Cerebellar nuclear complex (tissue), 1 donor: ENCODE data around the gene WNT7B.

Experiments used
- DNase-seq, 2 experiments: peaks; one replicate each; lab custom pipeline; 2025; lab: John Stamatoyannopoulos, UW

The WNT7B gene

DNA sequence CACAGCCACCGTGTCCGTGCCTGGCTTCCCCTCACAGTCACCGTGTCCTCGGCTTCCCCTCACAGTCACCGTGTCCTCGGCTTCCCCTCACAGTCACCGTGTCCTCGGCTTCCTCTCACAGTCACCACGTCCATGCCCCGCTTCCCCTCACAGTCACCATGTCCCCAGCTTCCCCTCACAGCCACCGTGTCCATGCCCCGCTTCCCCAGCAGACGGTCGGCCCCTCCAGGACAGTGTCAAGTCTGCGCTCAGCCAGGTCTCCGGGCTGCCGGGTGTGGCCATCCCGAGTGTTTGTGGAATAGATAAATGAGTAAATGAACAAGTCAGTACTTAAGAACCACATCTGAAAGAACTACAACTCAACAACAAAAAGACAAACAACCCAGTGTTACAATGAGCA is 23.8 kb downstream of the WNT7B start:
- no peak for DNase-seq

DNA sequence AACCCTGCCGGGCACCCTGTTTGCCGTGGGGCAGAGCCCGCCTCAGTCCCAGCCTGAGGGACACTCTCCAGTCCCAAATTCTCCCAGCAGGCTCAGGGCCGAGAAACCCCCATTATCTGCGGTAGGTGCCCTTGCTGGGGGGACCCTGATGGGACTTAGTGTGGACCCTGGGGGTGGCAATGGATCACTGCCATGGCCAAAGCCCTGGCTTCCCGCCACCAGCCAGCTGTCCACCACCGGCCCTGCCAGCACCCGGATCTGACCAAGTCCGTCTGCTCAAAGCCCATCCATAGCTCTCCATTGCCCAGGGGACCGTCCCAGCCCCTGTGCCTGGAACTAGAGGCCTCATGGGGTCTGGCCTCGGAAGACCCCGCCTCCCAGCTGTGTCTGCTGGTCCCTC is 24.4 kb downstream of the WNT7B start:
- DNase-seq, result no peak

DNA sequence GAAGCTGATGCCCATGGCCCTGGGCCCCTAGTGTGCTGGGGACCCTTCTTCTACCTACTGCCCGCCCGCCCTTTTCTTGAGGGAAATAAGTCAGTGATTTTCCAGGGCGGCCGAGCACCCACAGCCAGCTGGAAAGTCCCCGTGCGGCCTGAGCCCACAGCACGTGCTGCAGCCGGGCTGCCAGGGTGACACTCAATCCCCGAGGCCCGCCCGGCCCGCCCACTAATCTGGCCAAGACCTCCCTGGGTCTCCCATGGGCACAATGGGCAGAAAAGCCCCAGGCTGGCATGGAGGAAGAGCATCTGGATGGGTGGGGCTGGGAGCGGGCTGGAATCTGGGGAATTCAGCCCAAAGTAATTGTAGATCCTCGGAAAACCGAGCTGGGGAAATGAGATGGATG is 24.8 kb downstream of the WNT7B start:
- DNase-seq, result no peak

DNA sequence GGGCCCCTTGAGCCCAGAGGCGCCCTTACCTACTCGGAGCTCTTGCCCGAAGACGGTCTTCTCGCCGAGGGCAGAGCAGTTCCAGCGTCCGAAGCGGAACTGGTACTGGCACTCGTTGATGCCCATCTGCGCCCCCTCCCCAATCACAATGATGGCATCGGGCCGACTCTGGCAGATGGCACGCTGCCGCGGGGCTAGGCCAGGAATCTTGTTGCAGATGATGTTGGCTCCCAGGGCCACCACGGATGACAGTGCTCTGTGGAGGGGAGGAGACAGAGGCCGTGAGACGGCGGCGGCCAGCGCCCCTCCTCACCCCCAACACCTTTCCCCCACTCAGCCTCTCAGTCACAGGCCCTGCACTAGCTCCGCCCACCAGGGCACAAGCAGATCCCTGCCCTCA is 27.1 kb downstream of the WNT7B start:
- no peak for DNase-seq

- no peak for DNase-seq
These were observed 27.6 kb downstream of the WNT7B start for GRCh38 chr22:45949258-45949870.

DNA sequence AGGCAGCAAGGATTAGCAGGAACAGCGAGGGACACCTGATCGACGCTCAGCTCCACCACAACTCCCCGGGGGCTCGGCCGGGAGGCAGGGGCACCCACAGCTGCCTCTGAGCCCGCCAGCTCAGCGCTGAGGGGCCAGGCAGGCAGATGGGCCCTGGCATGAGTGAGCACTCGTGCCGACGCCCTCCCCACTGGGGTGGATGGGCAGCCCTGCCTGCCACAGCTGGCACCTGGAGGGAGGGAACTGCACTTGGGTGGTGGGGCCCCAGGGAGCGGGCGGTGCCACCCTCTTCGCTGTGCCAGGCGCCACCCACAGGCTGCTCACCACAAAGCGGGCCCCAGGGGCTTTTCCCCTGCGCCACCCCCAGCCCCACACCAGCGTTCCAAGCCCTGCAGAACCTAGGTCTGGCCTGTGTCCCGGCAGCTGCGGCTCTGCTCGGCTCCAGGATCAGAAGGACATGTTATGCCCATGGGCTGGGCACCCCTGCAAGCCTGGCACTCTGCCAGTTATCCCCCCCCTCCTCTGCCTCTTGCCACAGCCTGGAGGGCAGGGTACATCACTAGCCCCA is 28.8 kb downstream of the WNT7B start:
- DNase-seq, result no peak

DNA sequence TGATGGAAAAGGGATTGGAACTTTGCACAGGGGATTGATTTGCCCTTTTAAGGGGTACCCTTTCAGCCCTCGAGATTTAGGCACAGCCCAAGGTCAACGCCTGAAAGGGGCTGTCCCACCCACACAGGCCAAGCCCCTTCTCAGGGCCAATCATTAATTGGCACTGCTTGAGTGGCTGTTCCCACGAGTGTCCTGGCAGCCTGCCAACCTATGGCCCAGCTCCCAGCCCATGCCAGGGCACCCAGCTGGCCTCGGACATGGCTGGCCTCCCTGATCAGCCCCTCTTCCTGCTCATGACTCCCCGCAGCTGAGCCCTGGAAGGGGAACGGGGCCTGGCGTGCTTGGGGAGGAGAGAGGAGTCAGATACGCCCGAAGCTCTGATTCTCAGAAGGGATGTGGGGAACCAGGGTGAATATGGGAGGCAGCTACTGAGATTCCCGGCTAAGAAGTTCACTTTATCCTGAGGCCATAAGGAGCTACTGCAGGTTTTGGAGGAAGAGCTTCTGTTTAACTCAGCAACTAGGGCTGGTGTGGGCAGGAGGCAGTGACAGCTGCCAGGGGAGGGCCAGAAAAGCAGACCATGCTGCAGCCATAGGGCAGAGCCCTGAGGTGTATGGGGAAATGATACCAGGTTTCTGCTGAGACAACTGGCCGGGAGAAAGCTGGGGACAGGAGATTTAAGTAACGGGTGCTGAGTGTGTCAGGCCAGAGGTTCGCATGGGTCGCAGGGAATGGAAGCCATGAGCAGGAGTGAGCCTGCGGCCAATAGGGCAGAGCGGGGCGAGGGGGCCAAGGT is 30.0 kb downstream of the WNT7B start:
- DNase-seq, result no peak

- no peak for DNase-seq
These were observed 31.3 kb downstream of the WNT7B start for GRCh38 chr22:45945621-45946106.

- DNase-seq, result no peak
These were observed 34.0 kb downstream of the WNT7B start for GRCh38 chr22:45942787-45943493.

DNA sequence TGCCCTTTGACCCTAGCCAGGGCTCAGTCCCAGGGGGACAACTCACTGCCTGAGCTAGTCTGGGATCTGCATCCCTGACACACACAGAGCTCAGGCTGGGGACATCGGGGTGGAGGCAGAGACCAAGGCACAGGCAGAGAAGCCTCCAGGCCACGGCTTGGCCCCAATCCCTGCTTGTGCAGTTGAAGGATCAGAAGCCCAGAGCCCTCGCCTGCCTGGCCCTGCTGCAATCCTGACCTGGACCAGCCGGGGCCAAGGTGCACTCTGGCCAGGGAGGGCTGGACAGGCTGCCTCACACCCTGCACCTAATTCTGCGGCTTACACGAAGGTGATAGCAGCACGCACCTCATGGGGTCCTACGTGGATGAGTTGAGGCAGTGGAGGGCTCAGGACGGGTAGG is 34.6 kb downstream of the WNT7B start:
- no peak for DNase-seq

GRCh38 chr22:45938913-45939312 is 38.0 kb downstream of the WNT7B start:
- DNase-seq, result no peak

- DNase-seq, result no peak
These were observed 39.0 kb downstream of the WNT7B start for GRCh38 chr22:45937960-45938359.

GRCh38 chr22:45935573-45935972 is 41.4 kb downstream of the WNT7B start:
- DNase-seq, result no peak

- DNase-seq, result no peak
These were observed 42.2 kb downstream of the WNT7B start for GRCh38 chr22:45934659-45935341.

- no peak for DNase-seq
These were observed 42.8 kb downstream of the WNT7B start for GRCh38 chr22:45934168-45934564.

DNA sequence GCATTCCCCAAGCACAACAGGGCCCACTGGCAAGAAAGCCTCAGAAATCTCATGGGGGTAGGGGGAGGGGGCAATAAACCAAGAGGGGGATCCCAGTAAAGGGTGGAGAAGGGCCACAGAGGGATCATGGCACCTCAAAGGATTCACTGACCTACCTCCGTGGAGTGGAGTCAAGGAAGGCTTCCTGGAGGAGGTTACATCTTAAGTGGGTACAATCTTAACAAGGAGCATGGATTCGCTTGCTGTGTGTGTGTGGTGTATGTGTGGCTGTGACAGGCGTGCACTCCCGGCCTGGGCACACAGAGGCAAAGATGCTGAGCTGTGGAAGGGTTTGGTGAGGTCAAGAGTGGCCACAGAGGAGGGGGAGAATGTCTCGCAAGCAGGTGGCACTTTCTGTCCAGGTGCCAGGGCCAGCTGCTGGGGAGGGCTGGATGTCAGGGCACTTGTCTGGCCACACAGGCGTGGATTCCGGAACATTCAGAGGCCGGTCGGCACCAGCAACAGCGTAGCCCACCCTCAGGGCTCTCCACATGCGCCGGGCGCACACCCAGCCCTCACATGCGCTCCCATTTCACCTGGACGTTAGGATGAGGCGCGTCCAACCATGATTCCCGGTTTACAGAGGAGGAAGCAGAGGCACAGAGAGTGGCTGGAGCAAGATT is 43.3 kb downstream of the WNT7B start:
- DNase-seq, result no peak

- no peak for DNase-seq
These were observed 44.9 kb downstream of the WNT7B start for GRCh38 chr22:45932071-45932470.

GRCh38 chr22:45931042-45931441 is 45.9 kb downstream of the WNT7B start:
- DNase-seq, result no peak

GRCh38 chr22:45930324-45930723 is 46.6 kb downstream of the WNT7B start:
- no peak for DNase-seq

DNA sequence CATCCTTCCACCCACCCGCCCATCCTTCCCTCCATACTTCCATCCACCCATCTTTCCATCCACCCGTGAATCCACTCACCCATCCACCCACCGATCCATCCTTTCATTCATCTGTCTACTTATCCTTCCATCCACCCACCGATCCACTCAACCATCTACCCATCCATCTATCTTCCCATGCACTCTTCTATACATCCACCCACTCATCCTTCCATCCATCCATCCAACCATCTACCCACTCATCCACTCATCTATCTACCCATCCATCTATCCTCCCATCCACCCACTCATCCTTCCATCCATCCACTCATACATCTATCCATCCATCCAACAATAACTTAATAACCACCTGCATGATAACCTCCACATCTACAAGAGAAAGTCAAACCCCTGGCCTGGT is 47.3 kb downstream of the WNT7B start:
- DNase-seq, result no peak

- no peak for DNase-seq
These were observed 48.1 kb downstream of the WNT7B start for GRCh38 chr22:45928726-45929368.
